H1 (cell line): ENCODE measurements around the gene B4GAT1. TPM values are rescaled to one million over a fixed set of nuclear protein-coding genes. Genes with fewer than 3 reads are reported as not detected.

Experiments
- polyA plus RNA-seq, 7 experiments: library from polyadenylated mRNA; depleted of rRNA in 3 of 7; stranded (reverse) in 5 of 7; unstranded in 2 of 7; fragments of >200 nt in 5 of 7; fragments of 200-250 nt in 2 of 7; gene quantifications; 1 replicate in 5 of 7; 2 replicates in 1 of 7; 4 replicates in 1 of 7; pipeline versions ENCODE4 v1.2.1 to v1.2.3, GENCODE V29; 2011 to 2013; ENCODE audit warnings: missing spikeins in 2 of 7, mixed read lengths in 2 of 7
- small RNA-seq: library from polyadenylated mRNA; stranded (forward); fragments of <200 nt; extraction: miRNeasy Mini kit (QIAGEN cat#:217004); gene quantifications from one replicate; pipeline ENCODE3, GENCODE V24; 2013; ENCODE audit not compliant: insufficient read depth
- total RNA-seq: library from RNA; stranded (reverse); fragmentation: NEBNext Ultra II Directional; extraction: Animal tissue kit (Norgen Biotek cat#: 25700); gene quantifications from 2 replicates; pipeline ENCODE4 v1.2.1, GENCODE V29; 2021

Gene B4GAT1
- total and polyA plus RNA-seq, 2 of the 8 experiments (the other 6 are each of a cell fraction or from before 2014, with no cell fraction given): 22.2 to 27.8 TPM

Small RNA genes lying within 50 kb of the gene (small RNA-seq; reads per million reads assigned to genes)
- gene RF00017 (not detected), gene RNU1-84P (not detected)

Other genes starting within 250 kb of the B4GAT1 start
- gene KLC2, start 89.9 kb downstream of the B4GAT1 start, total RNA-seq: 41.8 and 42.5 TPM in 2 replicates
- gene KLC2, start 89.9 kb downstream of the B4GAT1 start, polyA plus RNA-seq (2011; rRNA removed): 17.3 and 28.6 TPM in 2 replicates
- gene RAB1B, start 79.0 kb downstream of the B4GAT1 start, total RNA-seq: 100 and 106 TPM in 2 replicates
- gene RAB1B, start 79.0 kb downstream of the B4GAT1 start, polyA plus RNA-seq (2011; rRNA removed): 217 and 306 TPM in 2 replicates
- gene CNIH2, start 69.5 kb downstream of the B4GAT1 start, total RNA-seq: 15.8 and 17.0 TPM in 2 replicates
- 11.6 and 12.5 TPM in 2 replicates for gene CNIH2, start 69.5 kb downstream of the B4GAT1 start, polyA plus RNA-seq (2011; rRNA removed)
- gene YIF1A, start 58.5 kb downstream of the B4GAT1 start, total RNA-seq: 70.1 and 75.9 TPM in 2 replicates
- gene YIF1A, start 58.5 kb downstream of the B4GAT1 start, polyA plus RNA-seq (2011; rRNA removed): 178 and 248 TPM in 2 replicates
- 2.4 and 3.2 TPM in 2 replicates for gene TMEM151A, start 55.7 kb downstream of the B4GAT1 start, total RNA-seq
- 3.2 and 4.5 TPM in 2 replicates for gene TMEM151A, start 55.7 kb downstream of the B4GAT1 start, polyA plus RNA-seq (2011; rRNA removed)
- gene CD248, start 30.6 kb downstream of the B4GAT1 start, total RNA-seq: 3.7 and 3.9 TPM in 2 replicates
- gene CD248, start 30.6 kb downstream of the B4GAT1 start, polyA plus RNA-seq (2011; rRNA removed): 2.7 and 4.6 TPM in 2 replicates
- 5.4 and 6.6 TPM in 2 replicates for gene RIN1, start 11.2 kb downstream of the B4GAT1 start, total RNA-seq
- 2.5 and 3.8 TPM in 2 replicates for gene RIN1, start 11.2 kb downstream of the B4GAT1 start, polyA plus RNA-seq (2011; rRNA removed)
- 44.8 and 46.1 TPM in 2 replicates for gene BRMS1, start 2.5 kb downstream of the B4GAT1 start, total RNA-seq
- gene BRMS1, start 2.5 kb downstream of the B4GAT1 start, polyA plus RNA-seq (2011; rRNA removed): 39.2 and 46.5 TPM in 2 replicates
- 29.3 and 32.4 TPM in 2 replicates for gene SLC29A2, start 24.1 kb upstream of the B4GAT1 start, total RNA-seq
- 31.6 and 42.0 TPM in 2 replicates for gene SLC29A2, start 24.1 kb upstream of the B4GAT1 start, polyA plus RNA-seq (2011; rRNA removed)
- 0.88 and 0.99 TPM in 2 replicates for gene NPAS4, start 73.4 kb upstream of the B4GAT1 start, total RNA-seq
- gene NPAS4, start 73.4 kb upstream of the B4GAT1 start, polyA plus RNA-seq (2011; rRNA removed): 0.73 and 0.77 TPM in 2 replicates
- 141 and 152 TPM in 2 replicates for gene MRPL11, start 91.2 kb upstream of the B4GAT1 start, total RNA-seq
- 105 and 106 TPM in 2 replicates for gene MRPL11, start 91.2 kb upstream of the B4GAT1 start, polyA plus RNA-seq (2011; rRNA removed)
- 7.6 TPM in 2 replicates for gene PELI3, start 119.3 kb upstream of the B4GAT1 start, total RNA-seq
- 5.2 and 7.6 TPM in 2 replicates for gene PELI3, start 119.3 kb upstream of the B4GAT1 start, polyA plus RNA-seq (2011; rRNA removed)
- gene DPP3, start 132.8 kb upstream of the B4GAT1 start, total RNA-seq: 82.7 and 86.4 TPM in 2 replicates
- 75.1 and 90.6 TPM in 2 replicates for gene DPP3, start 132.8 kb upstream of the B4GAT1 start, polyA plus RNA-seq (2011; rRNA removed)
- gene BBS1, start 163.0 kb upstream of the B4GAT1 start, total RNA-seq: 19.1 and 22.1 TPM in 2 replicates
- gene BBS1, start 163.0 kb upstream of the B4GAT1 start, polyA plus RNA-seq (2011; rRNA removed): 19.5 and 33.7 TPM in 2 replicates
- gene ZDHHC24, start 198.4 kb upstream of the B4GAT1 start, total RNA-seq: 7.0 and 8.4 TPM in 2 replicates
- 9.7 and 15.6 TPM in 2 replicates for gene ZDHHC24, start 198.4 kb upstream of the B4GAT1 start, polyA plus RNA-seq (2011; rRNA removed)
- 28.2 and 30.8 TPM in 2 replicates for gene ACTN3, start 199.3 kb upstream of the B4GAT1 start, total RNA-seq
- 36.7 and 46.2 TPM in 2 replicates for gene ACTN3, start 199.3 kb upstream of the B4GAT1 start, polyA plus RNA-seq (2011; rRNA removed)
- 0.36 and 0.58 TPM in 2 replicates for gene CTSF, start 221.0 kb upstream of the B4GAT1 start, total RNA-seq
- 2.3 and 2.6 TPM in 2 replicates for gene CTSF, start 221.0 kb upstream of the B4GAT1 start, polyA plus RNA-seq (2011; rRNA removed)
- 0.99 and 1.1 TPM in 2 replicates for gene CCDC87, start 245.4 kb upstream of the B4GAT1 start, total RNA-seq
- gene CCDC87, start 245.4 kb upstream of the B4GAT1 start, polyA plus RNA-seq (2011; rRNA removed): 0.32 and 0.63 TPM in 2 replicates
- gene CCS, start 245.6 kb upstream of the B4GAT1 start, total RNA-seq: 35.2 and 37.1 TPM in 2 replicates
- 37.7 and 57.7 TPM in 2 replicates for gene CCS, start 245.6 kb upstream of the B4GAT1 start, polyA plus RNA-seq (2011; rRNA removed)